Measurements from ENCODE around the gene FAM81A.
"Not testable (repeated sequence)": the region's sequence is repeated elsewhere in the genome, so short reads cannot be mapped to it uniquely, and the experiment has no call there.

The FAM81A gene

DNA sequence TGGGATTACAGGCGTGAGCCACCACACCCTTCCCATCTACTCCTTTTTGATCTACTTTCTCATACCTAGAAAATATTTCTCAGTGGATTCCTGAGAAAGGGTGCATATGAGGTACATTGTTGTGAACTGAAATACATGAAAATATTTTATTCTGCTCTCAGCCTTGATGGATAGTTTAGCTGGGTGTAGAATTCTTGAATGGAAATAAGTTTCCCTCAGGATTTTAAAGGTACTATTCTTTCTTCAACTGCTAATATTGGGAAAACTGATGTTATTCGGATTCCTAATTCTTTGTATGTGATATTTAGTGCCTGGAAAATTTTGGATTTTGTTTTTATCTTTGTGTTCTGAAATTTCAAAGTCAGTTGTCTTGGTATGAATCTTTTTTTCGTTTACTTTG lies 9.1 kb upstream of the FAM81A start:
- not testable (repeated sequence) for DNase-seq

DNA sequence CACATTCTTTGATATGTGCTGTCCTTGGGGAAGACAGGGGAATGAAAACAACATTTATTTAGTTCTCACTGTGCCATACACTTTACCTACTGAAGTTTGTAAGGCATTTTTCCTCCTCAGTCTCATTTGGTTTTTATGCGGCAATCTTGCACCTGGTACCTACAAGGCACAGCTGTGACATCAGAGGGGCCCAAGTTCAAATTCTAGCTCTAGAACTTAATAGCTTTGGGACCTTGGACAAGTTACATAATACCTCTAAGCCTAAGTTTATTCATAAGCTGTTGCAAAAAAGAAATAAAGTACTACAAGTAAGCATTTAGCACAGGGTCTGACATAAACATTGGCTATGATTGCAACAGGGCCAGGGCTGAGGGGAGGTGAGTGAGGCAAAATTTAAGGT lies 5.6 kb upstream of the FAM81A start:
- no peak for DNase-seq

DNA sequence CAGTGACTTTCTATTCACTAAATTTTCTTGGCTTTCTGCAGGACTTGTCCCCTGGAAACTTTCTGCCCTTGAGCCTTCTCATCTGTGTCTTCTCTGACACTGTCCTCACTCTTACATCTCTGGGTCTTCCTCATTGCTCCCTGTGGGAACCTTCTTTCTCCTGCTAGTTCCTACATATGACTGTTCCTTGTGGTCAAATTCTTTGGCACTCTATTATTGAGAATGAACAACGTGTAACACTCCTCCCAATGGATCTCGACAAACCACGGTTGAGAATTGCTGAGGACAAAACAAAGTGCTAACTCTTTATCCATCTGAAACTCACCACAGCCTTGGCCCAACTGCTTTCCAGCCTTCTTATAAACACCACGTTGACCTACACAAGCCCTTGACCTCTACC lies 3.5 kb upstream of the FAM81A start:
- DNase-seq = no peak

DNA sequence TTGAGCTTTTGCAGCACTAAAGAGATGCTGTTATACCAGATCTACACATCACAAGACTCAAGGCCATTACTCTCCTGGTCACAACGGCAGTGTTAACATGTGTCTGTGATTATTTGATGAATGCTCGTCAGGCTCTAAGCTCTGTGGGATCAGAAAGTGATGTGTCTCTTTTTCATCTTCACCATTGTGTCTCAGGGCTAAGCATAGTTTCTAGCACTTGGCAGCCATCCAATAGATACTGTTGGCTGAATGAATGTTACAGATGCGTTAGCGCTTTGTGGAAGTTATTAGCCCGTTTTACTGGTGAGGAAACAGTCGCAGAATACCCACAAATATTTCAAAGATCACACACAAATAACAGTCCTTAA lies 1.2 kb upstream of the FAM81A start:
- no peak for DNase-seq

DNA sequence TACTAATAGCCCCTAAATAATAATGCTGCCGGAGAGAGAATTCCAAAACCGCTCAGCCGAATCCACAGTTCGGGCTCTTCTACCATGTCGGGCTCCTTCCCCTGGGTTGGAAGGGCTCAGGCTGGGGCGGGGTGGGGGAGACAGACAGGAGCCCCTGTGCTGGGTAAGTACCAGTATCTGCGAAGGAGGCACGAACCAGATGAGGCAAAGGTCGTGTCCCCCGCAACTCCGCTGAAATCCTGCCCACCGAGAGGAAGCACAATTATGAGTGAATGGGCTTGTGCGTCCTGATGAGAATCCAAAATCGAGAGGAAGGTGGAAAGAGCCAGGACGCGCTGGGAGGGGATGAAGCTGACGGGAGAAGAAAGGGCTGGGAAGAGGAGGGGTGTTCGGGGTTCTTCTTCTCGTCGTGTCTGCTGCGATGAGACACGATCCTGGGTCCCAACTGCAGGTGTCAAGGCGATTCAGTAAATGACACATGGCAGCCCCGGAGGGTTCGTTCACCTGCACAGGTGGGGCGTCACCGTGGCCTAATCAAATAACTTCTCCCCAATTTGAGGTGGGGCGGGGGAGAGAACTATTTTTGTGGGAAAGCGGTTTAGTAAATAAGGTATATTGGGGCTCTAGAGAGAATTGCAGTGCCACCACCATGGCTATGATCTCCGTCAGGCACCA lies 707 bp upstream of the FAM81A start:
- DNase-seq = no peak

DNA sequence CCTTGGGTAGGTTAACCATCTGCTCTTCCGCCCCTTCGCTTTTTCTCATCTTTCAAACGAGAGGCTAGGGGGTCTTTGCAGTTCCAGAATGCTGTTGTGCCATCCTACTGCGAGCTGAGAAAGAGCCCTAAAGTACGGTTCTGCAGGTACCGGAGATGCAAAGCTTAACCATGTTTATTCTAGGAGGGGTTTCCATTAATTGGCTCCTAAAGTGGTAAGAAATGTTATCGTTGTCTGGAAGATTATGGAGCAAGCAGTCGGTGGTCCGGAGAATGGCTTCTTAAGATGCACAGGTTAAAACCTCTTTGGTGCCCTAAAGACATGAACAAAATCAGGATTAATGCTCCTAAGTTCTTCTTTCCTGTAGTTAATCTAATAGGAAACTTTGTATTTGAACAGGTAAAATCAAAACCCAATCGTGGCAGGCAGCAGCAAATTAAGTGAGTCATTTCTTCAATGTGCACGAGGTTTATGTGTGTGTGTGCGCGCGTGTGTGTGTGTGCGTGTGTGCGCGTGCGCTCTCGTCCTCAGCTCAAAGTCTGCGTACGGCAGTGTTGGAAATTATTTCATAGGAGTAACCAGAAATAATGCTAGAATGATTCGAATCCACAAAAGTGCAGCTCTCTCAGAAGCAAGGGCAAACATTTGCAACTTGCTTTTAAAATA lies 772 bp downstream of the FAM81A start:
- DNase-seq = no peak

DNA sequence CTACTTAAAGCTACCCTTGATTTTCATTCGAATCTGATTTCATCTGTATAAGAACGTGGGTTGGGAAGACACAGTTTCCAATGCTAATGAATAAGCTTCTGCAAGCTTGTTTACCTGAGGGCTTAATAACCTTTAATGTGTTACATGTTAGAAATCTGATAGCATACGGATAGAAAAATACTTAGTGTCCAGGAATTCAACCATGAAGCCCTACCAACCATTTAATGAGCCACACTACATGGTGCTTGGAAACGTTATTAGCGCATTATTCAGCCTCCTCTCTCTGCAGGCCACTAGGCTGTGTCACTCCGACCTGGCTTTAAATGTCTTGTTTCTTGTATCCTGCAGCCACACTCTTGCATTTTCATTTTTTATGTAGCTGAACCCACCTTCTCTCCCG lies 1.6 kb downstream of the FAM81A start:
- no peak for DNase-seq

DNA sequence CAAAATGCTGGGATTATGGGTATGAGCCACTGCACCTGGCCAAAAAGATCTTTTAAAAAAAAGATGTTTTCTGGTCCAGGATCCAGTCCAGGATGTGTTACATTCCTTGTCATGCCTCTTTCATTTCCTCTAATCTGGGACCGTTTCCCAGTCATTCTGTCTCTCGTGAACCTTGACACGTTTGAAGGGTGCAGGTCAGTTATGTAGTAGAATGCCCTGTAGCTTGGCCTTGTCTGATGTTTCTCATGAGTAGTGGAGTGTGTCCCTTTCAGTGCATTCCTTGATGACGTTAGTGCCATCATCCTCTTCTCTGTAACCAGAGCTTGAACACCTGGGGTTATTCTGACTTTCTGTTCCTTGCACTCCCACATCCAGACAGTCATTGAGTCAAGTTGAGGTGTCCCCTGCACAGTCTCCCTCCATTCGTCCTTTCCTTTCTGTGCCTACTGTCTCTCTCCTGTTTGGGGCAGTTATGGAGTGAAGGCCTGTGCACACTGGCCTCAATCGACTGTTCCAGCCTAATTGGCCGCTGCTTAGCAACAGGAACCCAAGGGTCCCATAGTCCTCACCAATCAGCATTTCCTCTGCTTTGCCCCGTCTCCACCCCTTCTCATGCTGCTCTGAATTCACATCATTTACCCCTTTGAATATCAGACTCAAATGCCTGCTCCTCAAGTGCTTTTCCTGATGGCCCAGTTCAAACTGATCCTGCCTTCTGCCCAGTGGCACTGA lies 5.5 kb downstream of the FAM81A start:
- no peak for DNase-seq

DNA sequence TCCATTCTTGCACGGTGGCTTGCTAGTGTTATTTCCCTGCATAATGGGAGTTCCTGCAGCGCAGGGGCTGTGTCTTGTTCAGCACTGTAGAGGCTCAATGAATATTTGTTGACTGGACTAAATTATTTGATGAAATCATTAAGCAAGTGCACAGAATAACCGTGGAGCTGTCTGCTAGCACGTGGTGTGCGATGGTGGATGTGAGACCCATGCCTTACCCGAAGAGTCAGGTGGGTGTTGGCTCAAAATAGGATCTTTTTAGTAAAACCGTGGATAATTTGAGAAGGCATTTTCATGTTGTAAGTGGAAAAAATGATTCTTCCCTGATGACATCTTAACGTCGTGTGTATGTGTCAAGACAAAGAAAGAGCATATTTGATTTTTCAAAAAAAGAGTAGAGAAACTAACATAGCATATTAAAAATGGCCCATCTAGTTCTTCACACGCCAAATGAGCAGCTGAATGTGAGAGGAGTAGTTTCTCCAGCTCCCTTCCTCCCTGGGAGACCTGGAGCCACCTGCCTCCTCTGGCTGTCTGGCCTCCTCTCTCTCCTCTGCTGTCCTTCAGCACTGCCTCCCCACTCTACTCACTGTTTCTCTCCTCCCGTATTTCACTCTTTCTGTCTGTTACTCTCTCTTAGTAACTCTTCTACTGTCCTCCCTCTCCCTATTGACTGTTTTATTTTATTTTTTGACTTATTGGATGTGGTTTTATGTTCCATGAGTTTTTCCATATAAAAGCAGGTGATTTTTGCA lies 6.3 kb downstream of the FAM81A start:
- DNase-seq = no peak

DNA sequence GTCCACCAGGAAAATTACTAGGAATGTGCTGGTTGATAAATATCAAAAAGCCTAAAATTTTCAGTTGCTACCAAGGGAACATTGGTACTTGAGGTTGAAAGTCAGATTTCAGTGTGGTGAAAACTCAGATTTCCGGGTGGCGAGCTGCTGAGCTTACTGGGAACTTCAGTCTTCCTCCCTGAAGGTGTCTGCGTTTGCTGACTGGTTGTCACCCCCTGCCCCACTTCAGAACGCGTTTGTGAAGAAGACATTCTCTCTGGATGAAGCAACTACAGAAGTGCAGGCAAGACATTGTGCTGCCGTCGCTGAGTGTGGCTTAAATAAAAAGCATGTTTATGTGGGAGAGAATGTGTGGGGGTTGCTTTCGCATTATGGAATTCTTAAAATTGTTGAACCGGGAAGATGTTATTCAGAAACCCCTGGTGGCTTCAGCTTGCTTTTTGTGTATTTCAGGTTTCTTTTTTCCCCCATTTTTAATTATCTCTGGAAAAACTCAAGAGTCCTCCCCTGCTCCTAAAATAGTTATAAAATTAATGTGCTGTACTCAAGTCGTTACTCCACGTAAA lies 7.1 kb downstream of the FAM81A start:
- no peak for DNase-seq

DNA sequence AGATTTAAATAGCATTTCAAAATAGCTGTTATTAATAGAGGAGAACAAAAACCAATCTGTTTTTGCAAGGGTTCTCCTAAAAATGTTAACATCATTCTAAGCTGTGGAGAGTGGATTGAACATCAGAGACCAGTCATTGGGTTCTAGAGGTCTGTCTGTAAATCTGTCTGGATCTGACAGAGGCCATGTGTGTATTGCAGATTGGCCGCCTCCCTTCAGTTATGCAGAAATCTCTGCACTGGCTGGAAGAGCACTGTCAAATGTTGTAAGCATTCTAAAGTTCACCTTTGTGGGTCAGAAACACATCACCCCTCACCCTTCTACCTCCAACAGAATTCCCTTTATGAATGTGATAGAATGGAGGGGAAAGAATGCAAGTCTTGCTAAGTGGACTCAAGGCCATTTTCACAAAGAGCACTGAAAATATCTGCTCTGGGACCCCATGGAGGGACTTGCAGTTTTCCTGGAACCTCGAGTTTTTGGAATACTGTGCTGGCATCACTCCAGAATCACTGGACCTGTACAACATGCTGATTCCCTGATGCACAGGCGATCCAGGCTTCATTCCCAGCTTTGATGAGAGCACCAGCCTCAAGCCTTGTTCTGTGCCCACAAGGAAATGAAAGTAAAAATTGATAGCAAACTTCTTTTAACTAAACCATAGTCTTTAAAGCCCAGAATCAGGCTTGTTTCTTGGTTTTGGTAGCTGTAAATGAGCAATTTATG lies 8.4 kb downstream of the FAM81A start:
- no peak for DNase-seq

DNA sequence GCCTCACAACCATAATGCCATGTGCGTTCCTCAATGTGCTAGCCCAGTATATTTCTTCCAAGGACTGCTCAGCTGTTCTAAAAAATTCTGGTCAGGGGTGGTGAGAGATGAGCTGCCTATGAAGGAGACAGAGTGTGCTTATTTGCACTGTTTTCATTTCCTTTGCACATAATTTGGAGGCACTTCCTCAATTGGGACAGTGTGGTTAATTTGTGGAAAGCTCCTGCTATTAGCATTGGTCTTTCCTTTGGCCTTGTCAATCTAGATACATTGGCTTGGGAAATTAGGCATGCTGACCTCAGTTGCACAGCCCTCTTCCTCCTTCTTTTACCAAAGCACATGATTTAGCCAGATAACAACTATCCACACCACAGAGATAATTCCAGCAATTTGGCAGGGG lies 9.4 kb downstream of the FAM81A start:
- no peak for DNase-seq

DNA sequence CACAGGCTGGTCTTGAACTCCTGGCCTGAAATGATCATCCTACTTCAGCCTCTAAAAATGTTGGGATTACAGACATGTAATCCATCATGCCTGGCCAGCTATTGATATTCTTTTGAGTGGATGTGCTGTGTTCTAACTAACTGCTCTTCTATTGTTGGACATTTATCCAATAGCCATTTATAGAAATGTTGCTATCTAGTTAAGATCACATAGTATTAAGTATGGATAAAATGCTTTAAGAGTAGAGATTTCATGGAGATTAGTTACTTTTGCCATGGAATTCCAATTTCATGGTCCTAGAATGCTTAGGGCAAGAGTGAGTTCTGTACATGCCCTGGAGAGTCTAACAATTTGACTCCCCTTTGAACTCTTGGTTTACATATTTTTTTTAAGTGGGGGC lies 10.9 kb downstream of the FAM81A start:
- no peak for DNase-seq

DNA sequence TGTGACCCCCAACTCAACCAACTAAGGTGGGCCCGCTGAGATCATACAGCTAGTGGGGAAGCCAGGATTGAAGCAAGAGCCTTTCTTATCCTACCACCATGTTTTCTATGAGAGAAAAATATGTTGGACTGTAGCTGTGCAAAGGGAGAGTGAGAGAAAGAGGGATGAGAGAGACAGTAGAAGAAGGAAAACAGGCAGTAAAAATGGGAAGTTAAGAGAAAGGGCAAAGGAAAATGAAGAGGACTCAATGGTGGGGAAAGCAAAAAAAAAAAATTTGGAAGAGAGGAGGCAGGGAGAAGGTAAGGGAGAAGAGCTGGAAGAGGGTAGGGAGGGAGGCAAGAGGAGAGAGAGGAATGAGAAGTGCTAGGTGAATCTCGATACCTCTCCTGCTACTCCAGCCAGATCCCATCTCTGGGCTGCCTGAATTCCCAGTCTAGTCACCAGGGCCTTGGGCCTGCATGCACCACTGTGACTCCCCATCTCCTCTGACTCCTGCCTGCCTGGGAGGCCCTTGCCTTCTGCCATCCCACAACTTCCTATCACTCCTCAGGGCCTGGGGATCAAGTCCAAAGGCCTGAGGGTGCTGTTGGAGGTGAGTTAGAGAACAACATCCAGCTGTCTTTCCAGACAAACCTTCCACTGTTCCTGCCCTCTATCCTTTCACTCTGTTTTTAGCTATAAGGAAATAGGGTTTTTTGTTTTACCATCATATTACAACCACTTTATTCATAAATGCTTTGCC lies 15.7 kb downstream of the FAM81A start:
- DNase-seq = no peak

DNA sequence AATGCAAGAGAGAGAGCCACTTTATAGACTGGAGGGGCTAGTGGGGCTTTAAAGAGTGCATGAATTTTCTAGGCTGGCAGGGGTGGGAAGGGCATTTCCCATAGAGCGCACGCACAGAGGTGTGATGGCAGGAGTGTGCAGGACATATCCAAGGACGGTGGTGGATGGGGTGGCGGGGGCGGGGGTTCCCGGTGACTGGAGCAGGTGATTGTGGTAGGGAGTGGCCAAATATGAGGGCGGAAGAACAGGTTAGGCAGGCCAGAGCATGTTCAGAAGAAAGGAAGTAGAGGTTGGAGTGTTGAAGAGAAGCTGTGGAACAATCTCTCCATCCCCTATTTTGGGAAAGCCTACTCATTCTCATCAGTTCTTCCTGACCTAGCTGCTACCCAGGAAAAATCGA lies 18.1 kb downstream of the FAM81A start:
- no peak for DNase-seq

DNA sequence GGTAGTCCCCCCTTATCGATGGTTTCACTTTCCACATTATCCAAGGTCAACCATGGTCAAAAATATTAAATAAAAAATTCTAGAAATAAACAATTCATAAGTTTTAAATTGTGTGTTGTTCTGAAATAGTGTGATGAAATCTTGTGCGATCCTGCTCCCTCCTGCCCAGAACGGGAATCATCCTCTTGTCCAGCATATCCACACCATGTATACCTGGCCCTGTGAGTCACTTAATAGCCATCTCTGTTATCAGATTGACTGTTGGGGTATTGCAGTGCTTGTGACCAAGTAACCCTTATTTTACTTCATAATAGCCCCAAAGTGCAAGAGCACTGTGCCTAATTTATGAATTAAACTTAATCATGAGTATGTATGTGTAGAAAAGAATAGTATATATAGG lies 19.1 kb downstream of the FAM81A start:
- DNase-seq = no peak

DNA sequence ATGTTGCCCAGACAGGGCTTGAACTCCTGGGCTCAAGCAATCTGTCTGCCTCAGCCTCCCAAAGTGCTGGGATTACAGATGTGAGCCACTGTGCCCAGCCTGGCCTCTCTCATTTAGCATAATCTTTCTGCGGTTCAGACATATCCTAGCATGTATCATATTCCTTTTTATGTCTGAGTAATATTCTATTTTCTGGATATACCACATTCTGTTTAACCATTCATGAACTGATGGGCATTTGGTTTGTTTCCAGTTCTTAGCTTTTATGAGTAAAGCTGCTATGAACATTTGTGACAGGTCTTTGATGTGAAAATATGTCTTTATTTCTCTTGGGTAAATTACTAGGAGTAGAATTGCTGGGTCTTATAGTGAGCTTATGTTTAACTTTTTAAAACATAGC lies 23.5 kb downstream of the FAM81A start:
- no peak for DNase-seq

DNA sequence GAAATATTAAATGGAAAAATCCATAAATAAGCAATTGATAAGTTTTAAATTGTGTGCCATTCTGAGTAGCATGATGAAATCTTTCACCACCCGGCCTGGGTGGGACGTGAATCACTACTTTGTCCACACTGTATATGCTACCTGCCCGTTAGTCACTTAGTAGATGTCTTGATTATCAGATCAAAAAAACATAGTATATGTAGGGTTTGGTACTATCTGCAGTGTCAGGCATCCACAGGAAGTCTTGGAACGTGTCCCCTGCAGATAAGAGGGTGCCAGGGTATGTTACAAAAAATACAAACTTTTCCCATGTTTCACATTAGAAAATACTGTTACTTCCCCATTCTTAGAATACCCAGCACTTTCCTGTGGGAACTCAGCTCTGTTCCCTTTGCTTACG lies 35.2 kb downstream of the FAM81A start:
- DNase-seq = no peak

DNA sequence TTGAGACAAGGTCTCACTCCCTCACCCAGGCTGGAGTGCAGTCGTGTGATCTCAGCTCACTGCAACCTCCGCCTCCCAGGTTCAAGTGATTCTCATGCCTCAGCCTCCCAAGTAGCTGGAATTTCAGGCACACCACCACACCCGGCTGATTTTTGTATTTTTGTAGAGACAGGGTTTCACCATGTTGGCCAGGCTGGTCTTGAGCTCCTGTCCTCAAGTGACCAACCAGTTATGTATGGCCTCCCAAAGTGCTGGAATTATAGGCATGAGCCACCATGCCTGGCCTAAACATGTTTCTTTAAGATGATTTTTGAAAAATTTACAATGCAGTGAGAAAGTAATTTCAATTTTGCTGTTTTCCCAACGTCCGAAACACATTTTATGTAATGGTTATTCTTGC lies 37.2 kb downstream of the FAM81A start:
- not testable (repeated sequence) for DNase-seq

DNA sequence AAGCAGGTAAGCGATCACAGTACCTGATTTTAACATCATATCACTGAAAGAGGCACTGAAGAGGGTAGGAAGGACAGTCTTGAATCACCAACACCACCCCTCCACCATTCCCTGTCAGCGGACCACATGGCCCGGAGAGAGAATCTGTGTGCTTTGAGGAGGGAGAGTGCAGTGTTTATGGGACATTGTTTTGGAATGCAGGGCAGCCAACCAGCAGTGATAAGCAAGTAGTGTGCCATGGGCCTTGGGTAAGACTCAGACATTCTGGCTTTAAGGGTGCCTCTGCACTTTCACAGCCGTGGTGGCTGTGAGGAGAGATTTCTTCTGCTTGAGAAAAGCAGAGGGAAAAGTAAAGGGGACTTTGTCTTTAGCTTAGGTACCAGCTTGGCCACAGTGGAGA lies 46.4 kb downstream of the FAM81A start:
- DNase-seq = no peak

DNA sequence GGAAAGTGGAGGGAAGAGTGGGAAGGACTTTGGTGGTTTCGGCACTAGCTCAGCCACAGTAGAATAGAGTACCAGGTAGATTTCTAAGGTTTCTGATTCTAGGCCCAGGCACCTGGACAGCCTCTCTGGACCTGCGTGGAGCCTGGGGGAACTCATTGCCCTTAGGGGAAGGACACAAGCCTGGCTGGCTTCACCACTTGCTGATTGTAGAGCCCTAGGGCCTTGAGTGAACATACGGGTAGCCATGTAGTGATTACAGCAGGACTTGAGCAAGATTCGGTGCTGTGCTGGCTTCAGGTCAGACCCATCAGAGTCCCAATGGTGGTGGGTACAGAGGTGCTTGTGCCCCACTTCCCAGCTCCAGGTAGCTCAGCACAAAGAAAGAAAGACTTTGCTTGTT lies 47.0 kb downstream of the FAM81A start:
- DNase-seq = no peak

DNA sequence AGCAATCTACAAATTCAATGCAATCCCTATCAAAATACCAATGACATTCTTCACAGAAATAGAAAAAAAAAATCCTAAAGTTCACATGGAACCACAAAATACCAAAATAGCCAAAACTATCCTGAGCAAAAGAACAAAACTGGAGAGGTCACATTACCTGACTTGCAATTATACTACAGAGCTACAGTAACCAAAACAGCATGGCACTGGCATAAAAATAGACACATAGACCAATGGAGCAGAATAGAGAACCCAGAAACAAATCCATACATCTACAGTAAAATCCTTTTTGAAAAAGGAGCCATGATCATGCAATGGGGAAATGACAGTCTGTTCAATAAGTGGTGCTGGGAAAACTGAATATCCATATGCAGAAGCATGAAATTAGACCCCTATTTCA lies 51.5 kb downstream of the FAM81A start:
- not testable (repeated sequence) for DNase-seq

Data from CD4-positive, alpha-beta T cell treated with Interleukin-17A for 4 hours (primary cell).